GM23248 (cell line): ENCODE results near the gene STX18.

Source experiments
- EZH2 ChIP-seq: fragments of 200-600 bp; sonication (generic); IDR thresholded peaks from 2 replicates; pipeline ENCODE4 v1.6.1; 2018; ENCODE audit warnings: antibody characterized with exemption, mild to moderate bottlenecking; ENCODE audit not compliant: insufficient read depth, poor library complexity, severe bottlenecking
- EZH2phosphoT487 ChIP-seq: fragments of 200-600 bp; sonication (generic); IDR thresholded peaks from 2 replicates; pipeline ENCODE4 v1.6.1; 2018; ENCODE audit warnings: antibody characterized with exemption, moderate library complexity, mild to moderate bottlenecking, low read depth; ENCODE audit not compliant: insufficient read depth

DNA sequence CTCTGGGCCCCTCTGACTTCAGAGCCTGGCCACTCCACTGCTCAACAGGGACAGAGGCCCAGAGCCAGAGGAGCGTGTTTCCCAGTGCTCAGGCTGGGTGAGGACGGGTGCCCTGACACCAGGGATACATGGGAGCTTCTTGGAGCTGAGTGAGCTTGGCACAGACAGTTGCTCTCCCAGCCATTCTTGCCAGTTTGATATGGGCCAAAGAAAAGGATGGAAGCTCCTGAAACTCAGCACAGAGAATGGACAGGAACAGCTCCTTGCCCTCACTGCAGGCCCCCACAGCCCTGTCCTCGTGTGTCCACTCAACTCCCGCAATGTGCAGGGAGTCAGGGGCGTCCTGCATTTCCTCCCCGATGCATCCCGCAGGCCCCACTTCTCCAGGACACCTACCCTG lies 116.2 kb downstream of the STX18 start:
- TF ChIP-seq EZH2 (no peak), EZH2phosphoT487 (no peak)
